ENCODE measurements around the gene C21orf58.
"Not testable (repeated sequence)": the region's sequence is repeated elsewhere in the genome, so short reads cannot be mapped to it uniquely, and the experiment has no call there.

C21orf58 gene

GRCh38 chr21:46314441-46315020 lies 9.1 kb downstream of the C21orf58 start:
- no peak for DNase-seq
- Mint-ChIP-seq H3K36me3 (ENCODE audit: low read depth) (peaks cover 23% of the 10 kb centered on the region), H3K27me3 (ENCODE audit: low read depth, poor library complexity) (peaks cover 3% of the 10 kb centered on the region), H3K4me3 (no peak overlapping the region), H3K4me1 (peaks cover 12% of the 10 kb centered on the region), H3K9me3 (no peaks in the 10 kb centered on the region), H3K27ac (no peak overlapping the region)
- no peak for TF ChIP-seq CTCF (IDR thresholded peaks at IDR 0.05)

- no peak for TF ChIP-seq CTCF (IDR thresholded peaks at IDR 0.05)
- DNase-seq = no peak
- no peaks in the 10 kb centered on the region for H3K27me3 Mint-ChIP-seq (ENCODE audit: low read depth, poor library complexity)
- H3K27ac Mint-ChIP-seq = no peak overlapping the region
- peaks cover 29% of the 10 kb centered on the region for H3K36me3 Mint-ChIP-seq (ENCODE audit: low read depth)
- no peak overlapping the region for H3K4me3 Mint-ChIP-seq
- no peaks in the 10 kb centered on the region for H3K9me3 Mint-ChIP-seq
- no peaks in the 10 kb centered on the region for H3K4me1 Mint-ChIP-seq
These were observed 10.7 kb downstream of the C21orf58 start for GRCh38 chr21:46312949-46313348.

- Mint-ChIP-seq H3K27ac (no peak overlapping the region), H3K36me3 (ENCODE audit: low read depth) (peaks cover 39% of the 10 kb centered on the region), H3K4me3 (no peak overlapping the region), H3K9me3 (no peaks in the 10 kb centered on the region), H3K27me3 (ENCODE audit: low read depth, poor library complexity) (no peaks in the 10 kb centered on the region), H3K4me1 (no peaks in the 10 kb centered on the region)
- TF ChIP-seq CTCF (IDR thresholded peaks at IDR 0.05) = no peak
- DNase-seq = no peak
These were observed 12.1 kb downstream of the C21orf58 start for GRCh38 chr21:46311568-46311967.

GRCh38 chr21:46310260-46310659 lies 13.4 kb downstream of the C21orf58 start:
- H3K4me3 Mint-ChIP-seq = not testable (repeated sequence)

GRCh38 chr21:46308431-46308830 lies 15.2 kb downstream of the C21orf58 start:
- H3K4me1 Mint-ChIP-seq = no peaks in the 10 kb centered on the region
- no peak for TF ChIP-seq CTCF (IDR thresholded peaks at IDR 0.05)
- H3K27me3 Mint-ChIP-seq (ENCODE audit: low read depth, poor library complexity) = no peaks in the 10 kb centered on the region
- no peak overlapping the region for H3K27ac Mint-ChIP-seq
- no peak overlapping the region for H3K4me3 Mint-ChIP-seq
- no peaks in the 10 kb centered on the region for H3K9me3 Mint-ChIP-seq
- no peak for DNase-seq
- peaks cover 50% of the 10 kb centered on the region for H3K36me3 Mint-ChIP-seq (ENCODE audit: low read depth)

More at GRCh38 chr21:46310260-46310659, 13.4 kb downstream of the C21orf58 start:
- not testable (repeated sequence) for H3K27me3 Mint-ChIP-seq (ENCODE audit: low read depth, poor library complexity); DNase-seq; H3K9me3 Mint-ChIP-seq; H3K4me1 Mint-ChIP-seq; H3K27ac Mint-ChIP-seq
- peaks cover 44% of the 10 kb centered on the region for H3K36me3 Mint-ChIP-seq (ENCODE audit: low read depth)

GRCh38 chr21:46307625-46308024 lies 16.0 kb downstream of the C21orf58 start:
- H3K36me3 Mint-ChIP-seq (ENCODE audit: low read depth) = peaks cover 48% of the 10 kb centered on the region
- no peaks in the 10 kb centered on the region for H3K27me3 Mint-ChIP-seq (ENCODE audit: low read depth, poor library complexity)
- H3K9me3 Mint-ChIP-seq = no peaks in the 10 kb centered on the region
- no peak overlapping the region for H3K4me3 Mint-ChIP-seq
- H3K27ac Mint-ChIP-seq = peak overlapping the region; percentile 18
- no peak for DNase-seq
- no peaks in the 10 kb centered on the region for H3K4me1 Mint-ChIP-seq
- no peak for TF ChIP-seq CTCF (IDR thresholded peaks at IDR 0.05)

All from nephron progenitor cell (in vitro differentiated cells).